ENCODE measurements around the gene PREP.
"Not testable (repeated sequence)": the region's sequence is repeated elsewhere in the genome, so short reads cannot be mapped to it uniquely, and the experiment has no call there.

- not testable (repeated sequence) for TF ChIP-seq EZH2 (IDR thresholded peaks at IDR 0.05; ENCODE audit: insufficient read depth, low read length); CTCF (IDR thresholded peaks at IDR 0.05; ENCODE audit: insufficient read depth, low read depth, low read length)
Observed at GRCh38 chr6:105416971-105417370, 14.1 kb upstream of the PREP start.

All from astrocyte (in vitro differentiated cells and primary cell).